KMS-11 (cell line): ENCODE results near the gene ANKRD33B.

Source experiments
- H2AFZ ChIP-seq: fragments of 200-600 bp; sonication (generic); 2 replicates; pipeline ENCODE4 v1.6.1; 2016; ENCODE audit warnings: antibody characterized with exemption, mixed run types, low read depth
- H3K27ac ChIP-seq: fragments of 200-600 bp; sonication (generic); 2 replicates; pipeline ENCODE4 v1.6.1; 2016; ENCODE audit warnings: mild to moderate bottlenecking, mixed run types
- H3K27me3 ChIP-seq: fragments of 200-600 bp; sonication (generic); 2 replicates; pipeline ENCODE4 v1.6.1; 2017; ENCODE audit warnings: mild to moderate bottlenecking, low read depth, mixed run types, moderate library complexity; ENCODE audit not compliant: insufficient read depth
- H3K36me3 ChIP-seq: fragments of 200-600 bp; sonication (generic); 2 replicates; pipeline ENCODE4 v1.6.1; 2017; ENCODE audit warnings: mild to moderate bottlenecking, mixed run types; ENCODE audit not compliant: insufficient read depth
- H3K4me1 ChIP-seq: fragments of 200-600 bp; sonication (generic); 2 replicates; pipeline ENCODE4 v1.6.1; 2016; ENCODE audit warnings: mild to moderate bottlenecking, low read depth, mixed run types; ENCODE audit not compliant: poor library complexity, severe bottlenecking
- H3K4me2 ChIP-seq: fragments of 200-600 bp; sonication (generic); 2 replicates; pipeline ENCODE4 v1.7.0; 2016; ENCODE audit warnings: mild to moderate bottlenecking, mixed run types
- H3K4me3 ChIP-seq: fragments of 200-600 bp; sonication (generic); IDR thresholded peaks from 2 replicates; pipeline ENCODE4 v1.6.1; 2017; ENCODE audit warnings: low read depth, low read length, mixed read lengths; ENCODE audit not compliant: insufficient read depth
- H3K79me2 ChIP-seq: fragments of 200-600 bp; sonication (generic); 2 replicates; pipeline ENCODE4 v1.6.1; 2016; ENCODE audit warnings: low read depth, mixed run types; ENCODE audit not compliant: insufficient read depth
- H3K9ac ChIP-seq: fragments of 200-600 bp; sonication (generic); 2 replicates; pipeline ENCODE4 v1.6.1; 2016; ENCODE audit warnings: mild to moderate bottlenecking, mixed run types
- H4K20me1 ChIP-seq: fragments of 200-600 bp; sonication (generic); 2 replicates; pipeline ENCODE4 v1.6.1; 2016; ENCODE audit warnings: mild to moderate bottlenecking, mixed run types; ENCODE audit not compliant: insufficient read depth
- TF ChIP-seq, protein P1 (sequence below): fragments of 200-600 bp; sonication (generic); conservative IDR thresholded peaks from 2 replicates; pipeline ENCODE4 v1.6.1; 2017; ENCODE audit warnings: low read depth, mild to moderate bottlenecking, antibody characterized with exemption, low read length, moderate library complexity, mixed read lengths

The ANKRD33B gene

GRCh38 chr5:10582512-10582897 lies 18.6 kb downstream of the ANKRD33B start:
- 0 out of 2 replicates have a peak, but pooled peaks cover 4% of the 10 kb centered on the region for H3K79me2 ChIP-seq
- TF ChIP-seq, protein P1, sequence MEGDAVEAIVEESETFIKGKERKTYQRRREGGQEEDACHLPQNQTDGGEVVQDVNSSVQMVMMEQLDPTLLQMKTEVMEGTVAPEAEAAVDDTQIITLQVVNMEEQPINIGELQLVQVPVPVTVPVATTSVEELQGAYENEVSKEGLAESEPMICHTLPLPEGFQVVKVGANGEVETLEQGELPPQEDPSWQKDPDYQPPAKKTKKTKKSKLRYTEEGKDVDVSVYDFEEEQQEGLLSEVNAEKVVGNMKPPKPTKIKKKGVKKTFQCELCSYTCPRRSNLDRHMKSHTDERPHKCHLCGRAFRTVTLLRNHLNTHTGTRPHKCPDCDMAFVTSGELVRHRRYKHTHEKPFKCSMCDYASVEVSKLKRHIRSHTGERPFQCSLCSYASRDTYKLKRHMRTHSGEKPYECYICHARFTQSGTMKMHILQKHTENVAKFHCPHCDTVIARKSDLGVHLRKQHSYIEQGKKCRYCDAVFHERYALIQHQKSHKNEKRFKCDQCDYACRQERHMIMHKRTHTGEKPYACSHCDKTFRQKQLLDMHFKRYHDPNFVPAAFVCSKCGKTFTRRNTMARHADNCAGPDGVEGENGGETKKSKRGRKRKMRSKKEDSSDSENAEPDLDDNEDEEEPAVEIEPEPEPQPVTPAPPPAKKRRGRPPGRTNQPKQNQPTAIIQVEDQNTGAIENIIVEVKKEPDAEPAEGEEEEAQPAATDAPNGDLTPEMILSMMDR, result no peak

DNA sequence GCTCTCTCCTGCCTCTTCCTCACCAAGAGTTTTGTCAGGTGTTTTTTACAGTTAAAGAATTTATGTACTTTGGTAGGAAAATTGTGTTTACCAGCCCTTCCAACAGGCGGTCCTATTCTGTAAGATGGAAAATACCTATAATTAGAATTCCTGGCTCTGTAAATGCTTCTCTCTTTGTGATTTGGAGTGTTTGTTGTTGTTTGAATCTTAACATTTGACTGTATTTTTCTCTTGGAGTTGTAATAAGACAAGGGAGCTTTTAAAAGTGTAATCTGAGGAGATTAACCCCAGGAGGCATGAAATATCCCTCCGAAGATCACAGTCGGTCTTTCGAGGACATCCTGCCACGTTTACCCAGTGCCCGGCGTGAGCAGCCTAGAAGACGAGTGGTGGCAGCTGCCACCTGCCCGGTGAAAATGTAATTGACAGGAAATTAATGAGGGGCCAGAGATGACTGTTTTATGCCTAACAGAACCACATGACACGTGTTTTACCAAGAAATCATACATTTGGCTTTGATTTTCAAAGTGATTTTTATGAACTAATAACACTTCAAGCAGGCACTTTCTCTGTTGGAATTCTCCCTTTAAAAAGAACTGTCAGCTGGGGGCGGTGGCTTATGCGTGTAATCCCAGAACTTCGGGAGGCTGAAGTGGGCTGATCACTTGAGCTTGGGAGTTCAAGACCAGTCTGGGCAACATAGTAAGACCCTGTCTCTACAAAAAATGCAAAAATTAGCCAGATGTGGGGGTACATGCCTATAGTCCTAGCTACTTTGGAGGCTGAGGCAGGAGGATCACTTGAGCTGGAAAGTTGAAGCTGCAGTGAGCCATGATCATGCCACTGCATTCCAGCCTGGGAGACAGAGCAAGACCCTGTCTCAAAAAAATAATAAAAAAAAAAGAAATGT lies 20.0 kb downstream of the ANKRD33B start:
- Histone ChIP-seq H3K9ac (no peak overlapping the region), H3K36me3 (no peaks in the 10 kb centered on the region), H2AFZ (no peak overlapping the region), H3K27ac (no peak overlapping the region), H4K20me1 (no peaks in the 10 kb centered on the region; the same call in 1 of the 2 replicates), H3K27me3 (no peaks in the 10 kb centered on the region), H3K4me3 (no peak overlapping the region), H3K4me1 (peaks cover 30% of the 10 kb centered on the region), H3K4me2 (no peak overlapping the region), H3K79me2 (0 out of 2 replicates have a peak, but pooled peaks cover 4% of the 10 kb centered on the region)
- TF ChIP-seq, protein P1, result no peak

More at GRCh38 chr5:10582512-10582897, 18.6 kb downstream of the ANKRD33B start:
- Histone ChIP-seq H3K9ac (no peak overlapping the region), H3K4me1 (peaks cover 44% of the 10 kb centered on the region), H3K4me2 (no peak overlapping the region), H4K20me1 (no peaks in the 10 kb centered on the region; the same call in 1 of the 2 replicates), H2AFZ (no peak overlapping the region), H3K27me3 (no peaks in the 10 kb centered on the region), H3K27ac (no peak overlapping the region), H3K36me3 (no peaks in the 10 kb centered on the region), H3K4me3 (no peak overlapping the region)

GRCh38 chr5:10584714-10585517 lies 21.0 kb downstream of the ANKRD33B start:
- 0 out of 2 replicates have a peak, but pooled peaks cover 4% of the 10 kb centered on the region for H3K79me2 ChIP-seq
- H3K4me1 ChIP-seq, result peaks cover 20% of the 10 kb centered on the region
- no peak overlapping the region for H3K9ac ChIP-seq
- no peaks in the 10 kb centered on the region; the same call in 1 of the 2 replicates for H4K20me1 ChIP-seq
- H3K4me2 ChIP-seq, result peak overlapping the region; percentile 1; the same call in 1 of the 2 replicates
- H3K4me3 ChIP-seq, result no peak overlapping the region
- H3K27ac ChIP-seq, result no peak overlapping the region
- TF ChIP-seq, protein P1, result no peak
- no peaks in the 10 kb centered on the region for H3K27me3 ChIP-seq
- H2AFZ ChIP-seq, result no peak overlapping the region
- no peaks in the 10 kb centered on the region for H3K36me3 ChIP-seq

- no peaks in the 10 kb centered on the region; the same call in 1 of the 2 replicates for H4K20me1 ChIP-seq
- no peaks in the 10 kb centered on the region for H3K36me3 ChIP-seq
- H3K4me2 ChIP-seq, result peak overlapping the region; percentile 1; the same call in 1 of the 2 replicates
- no peak overlapping the region for H3K27ac ChIP-seq
- H3K27me3 ChIP-seq, result no peaks in the 10 kb centered on the region
- H3K9ac ChIP-seq, result no peak overlapping the region
- H2AFZ ChIP-seq, result no peak overlapping the region
- TF ChIP-seq, protein P1, result no peak
- H3K79me2 ChIP-seq, result 0 out of 2 replicates have a peak, but pooled peaks cover 4% of the 10 kb centered on the region
- H3K4me1 ChIP-seq, result peaks cover 22% of the 10 kb centered on the region
- H3K4me3 ChIP-seq, result no peak overlapping the region
Measured at GRCh38 chr5:10585518-10585915, 21.6 kb downstream of the ANKRD33B start.
